ENCODE data around the gene TEAD3.

DNA sequence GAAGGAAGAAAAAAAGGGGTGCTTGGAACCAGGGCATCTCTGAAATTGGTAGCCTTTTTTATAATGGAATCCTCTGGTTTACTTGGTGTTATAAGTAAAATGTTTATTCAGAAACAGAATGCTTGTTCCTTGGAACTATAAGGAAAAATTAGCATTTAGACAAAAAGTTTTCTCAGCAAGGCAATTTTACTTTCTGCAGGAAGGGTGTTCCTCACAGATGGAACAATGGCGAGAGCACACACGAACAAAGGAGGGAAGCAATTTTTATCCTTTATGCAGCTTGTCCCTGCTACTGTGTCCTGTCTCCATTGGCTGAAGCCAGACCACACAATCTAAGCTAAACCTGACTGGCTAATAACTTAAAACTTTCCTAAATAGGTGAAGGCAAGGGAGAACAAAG, 67.4 kb downstream of the TEAD3 start:
- TF ChIP-seq CTCF (conservative IDR thresholded peaks at IDR 0.05; ENCODE audit: low read length) (no peak), EZH2phosphoT487 (IDR thresholded peaks at IDR 0.05; ENCODE audit: borderline replicate concordance, low read depth, low read length) (no peak)
